Astrocyte (in vitro differentiated cells and primary cell): ENCODE data around the gene FAN1. TPM values are rescaled to one million over a fixed set of nuclear protein-coding genes. Genes with fewer than 3 reads are reported as not detected.
"Not testable (repeated sequence)": the region's sequence is repeated elsewhere in the genome, so short reads cannot be mapped to it uniquely, and the experiment has no call there.

Experiments
- DNase-seq: peaks from one replicate; pipeline ENCODE4 v3.0.0-alpha.2; 2010; ENCODE audit warnings: low read depth
- FAIRE-seq: peaks from 2 replicates; lab custom pipeline; 2011; peaks lifted over from hg19 to GRCh38; lab: Jason Lieb, UNC
- H2AFZ ChIP-seq: 2 replicates; pipeline ENCODE4 v1.6.0; 2012; ENCODE audit warnings: low read depth, low read length, inconsistent platforms
- H3K27ac ChIP-seq: 2 replicates; pipeline ENCODE4 v1.5.1; 2011; ENCODE audit warnings: low read depth, low read length, inconsistent platforms
- H3K27me3 ChIP-seq: 2 replicates; pipeline ENCODE4 v1.6.0; 2011; ENCODE audit warnings: low read length, inconsistent platforms; ENCODE audit not compliant: insufficient read depth
- H3K36me3 ChIP-seq: 2 replicates; pipeline ENCODE4 v1.5.1; 2011; ENCODE audit warnings: low read length, inconsistent platforms; ENCODE audit not compliant: insufficient read depth
- H3K4me1 ChIP-seq: 2 replicates; pipeline ENCODE4 v1.5.1; 2011; ENCODE audit warnings: low read length, inconsistent platforms; ENCODE audit not compliant: insufficient read depth
- H3K4me2 ChIP-seq: 2 replicates; pipeline ENCODE4 v1.6.0; 2012; ENCODE audit warnings: low read length, inconsistent platforms
- H3K4me3 ChIP-seq: 2 replicates; pipeline ENCODE4 v1.5.1; 2011; ENCODE audit warnings: low read depth, mild to moderate bottlenecking, low read length, inconsistent platforms; ENCODE audit not compliant: insufficient read depth
- H3K79me2 ChIP-seq: 2 replicates; pipeline ENCODE4 v1.6.0; 2012; ENCODE audit warnings: mild to moderate bottlenecking, low read length, inconsistent platforms; ENCODE audit not compliant: insufficient read depth
- H3K9ac ChIP-seq: 2 replicates; pipeline ENCODE4 v1.6.0; 2012; ENCODE audit warnings: mild to moderate bottlenecking, low read length, inconsistent platforms
- H3K9me3 ChIP-seq: 2 replicates; pipeline ENCODE4 v1.5.1; 2012; ENCODE audit warnings: low read depth, mild to moderate bottlenecking, low read length, inconsistent platforms; ENCODE audit not compliant: insufficient read depth
- H4K20me1 ChIP-seq: 2 replicates; pipeline ENCODE4 v1.6.0; 2012; ENCODE audit warnings: low read length, inconsistent platforms; ENCODE audit not compliant: insufficient read depth
- H3K27ac Mint-ChIP-seq: one replicate; pipeline ENCODE4 v1.8.0; 2021; ENCODE audit warnings: mild to moderate bottlenecking, mixed read lengths; ENCODE audit not compliant: unreplicated experiment
- H3K27me3 Mint-ChIP-seq: one replicate; pipeline ENCODE4 v1.8.0; 2021; ENCODE audit warnings: low read depth, mixed read lengths; ENCODE audit not compliant: unreplicated experiment
- H3K36me3 Mint-ChIP-seq: one replicate; pipeline ENCODE4 v1.8.0; 2021; ENCODE audit warnings: low read depth, mixed read lengths; ENCODE audit not compliant: unreplicated experiment
- H3K4me1 Mint-ChIP-seq: one replicate; pipeline ENCODE4 v1.8.0; 2021; ENCODE audit warnings: low read depth, mixed read lengths; ENCODE audit not compliant: unreplicated experiment
- H3K4me3 Mint-ChIP-seq: one replicate; pipeline ENCODE4 v1.8.0; 2021; ENCODE audit warnings: mild to moderate bottlenecking, moderate library complexity, mixed read lengths; ENCODE audit not compliant: unreplicated experiment
- H3K9me3 Mint-ChIP-seq: one replicate; pipeline ENCODE4 v1.8.0; 2021; ENCODE audit warnings: mild to moderate bottlenecking, mixed read lengths; ENCODE audit not compliant: unreplicated experiment
- EZH2 ChIP-seq: IDR thresholded peaks from 2 replicates; pipeline ENCODE4 v1.6.1; 2012; ENCODE audit warnings: mild to moderate bottlenecking, low read length, inconsistent platforms; ENCODE audit not compliant: insufficient read depth
- total RNA-seq: library from RNA; stranded (reverse); gene quantifications from 2 replicates; pipeline ENCODE4 v1.2.1, GENCODE V29; 2021
- TF ChIP-seq, protein P1 (sequence below): IDR thresholded peaks from 2 replicates; pipeline ENCODE4 v1.5.1; 2011; ENCODE audit warnings: low read depth, mild to moderate bottlenecking, inconsistent platforms, low read length, moderate library complexity; ENCODE audit not compliant: insufficient read depth

Gene FAN1
- total RNA-seq, 1 donor from 2014 or later, result 13.6 TPM

DNA sequence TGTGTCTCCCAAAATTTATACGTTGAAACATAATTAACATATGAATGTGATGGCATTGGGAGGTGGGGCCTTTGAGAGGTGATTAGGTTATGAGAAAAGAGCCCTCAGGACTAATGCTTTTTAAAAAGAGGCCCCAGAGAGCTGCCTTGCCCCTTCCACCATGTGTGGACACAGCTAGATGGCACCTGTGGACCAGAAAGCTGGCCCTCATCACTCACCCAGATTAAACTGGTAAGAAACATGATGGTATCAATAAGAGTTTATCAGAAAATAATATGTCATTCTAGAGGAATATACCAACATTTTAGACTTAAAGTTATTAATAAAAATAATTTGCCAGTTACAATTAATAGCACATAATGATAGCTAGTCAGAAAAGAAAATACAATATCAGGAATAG, 25.2 kb upstream of the FAN1 start:
- Mint-ChIP-seq H3K4me1 (no peaks in the 10 kb centered on the region), H3K9me3 (no peaks in the 10 kb centered on the region), H3K36me3 (no peaks in the 10 kb centered on the region), H3K27ac (no peak overlapping the region), H3K4me3 (no peak overlapping the region), H3K27me3 (no peaks in the 10 kb centered on the region)
- H3K9ac ChIP-seq, result no peak overlapping the region
- H3K4me3 ChIP-seq, result no peak overlapping the region
- H3K27me3 ChIP-seq, result no peaks in the 10 kb centered on the region
- no peak for TF ChIP-seq EZH2
- TF ChIP-seq, protein P1, sequence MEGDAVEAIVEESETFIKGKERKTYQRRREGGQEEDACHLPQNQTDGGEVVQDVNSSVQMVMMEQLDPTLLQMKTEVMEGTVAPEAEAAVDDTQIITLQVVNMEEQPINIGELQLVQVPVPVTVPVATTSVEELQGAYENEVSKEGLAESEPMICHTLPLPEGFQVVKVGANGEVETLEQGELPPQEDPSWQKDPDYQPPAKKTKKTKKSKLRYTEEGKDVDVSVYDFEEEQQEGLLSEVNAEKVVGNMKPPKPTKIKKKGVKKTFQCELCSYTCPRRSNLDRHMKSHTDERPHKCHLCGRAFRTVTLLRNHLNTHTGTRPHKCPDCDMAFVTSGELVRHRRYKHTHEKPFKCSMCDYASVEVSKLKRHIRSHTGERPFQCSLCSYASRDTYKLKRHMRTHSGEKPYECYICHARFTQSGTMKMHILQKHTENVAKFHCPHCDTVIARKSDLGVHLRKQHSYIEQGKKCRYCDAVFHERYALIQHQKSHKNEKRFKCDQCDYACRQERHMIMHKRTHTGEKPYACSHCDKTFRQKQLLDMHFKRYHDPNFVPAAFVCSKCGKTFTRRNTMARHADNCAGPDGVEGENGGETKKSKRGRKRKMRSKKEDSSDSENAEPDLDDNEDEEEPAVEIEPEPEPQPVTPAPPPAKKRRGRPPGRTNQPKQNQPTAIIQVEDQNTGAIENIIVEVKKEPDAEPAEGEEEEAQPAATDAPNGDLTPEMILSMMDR, result no peak
- H3K36me3 ChIP-seq, result no peaks in the 10 kb centered on the region
- H3K27ac ChIP-seq, result no peak overlapping the region
- no peaks in the 10 kb centered on the region for H4K20me1 ChIP-seq
- DNase-seq, result no peak
- FAIRE-seq, result no peak
- no peak overlapping the region for H3K4me2 ChIP-seq
- no peaks in the 10 kb centered on the region for H3K4me1 ChIP-seq
- H3K9me3 ChIP-seq, result no peaks in the 10 kb centered on the region
- H2AFZ ChIP-seq, result no peak overlapping the region
- H3K79me2 ChIP-seq, result no peaks in the 10 kb centered on the region

DNA sequence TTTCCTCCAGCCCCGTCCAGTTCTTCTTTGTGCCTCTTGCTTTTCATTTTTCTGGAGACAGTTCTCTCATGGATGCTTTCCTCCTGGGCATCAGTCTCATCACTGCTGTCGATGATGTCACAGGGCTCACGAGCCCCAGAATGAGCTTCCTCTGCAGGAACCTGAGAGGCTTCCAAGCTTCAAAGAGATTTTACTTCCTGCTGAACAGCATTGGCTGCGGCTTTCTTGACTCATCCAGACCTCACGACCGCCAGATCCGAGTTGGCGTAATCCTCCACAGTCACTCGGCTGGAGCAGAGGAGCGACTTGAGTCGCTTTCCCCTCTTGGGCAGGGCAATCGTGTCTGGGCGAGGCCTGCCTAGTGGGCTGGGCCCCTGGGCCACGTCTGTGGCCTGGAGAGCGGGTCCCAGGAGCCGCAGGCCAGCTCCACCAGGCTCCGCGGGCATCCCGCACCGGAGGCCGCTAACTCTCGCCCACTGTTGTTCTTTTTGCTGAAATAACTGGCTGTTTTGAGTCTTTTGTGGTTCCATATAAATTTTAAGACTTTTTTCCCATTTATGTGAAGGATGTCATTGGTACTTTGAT, 20.8 kb upstream of the FAN1 start:
- no peaks in the 10 kb centered on the region for H3K36me3 Mint-ChIP-seq
- no peak overlapping the region for H3K27ac ChIP-seq
- no peaks in the 10 kb centered on the region for H3K4me1 Mint-ChIP-seq
- no peak overlapping the region for H3K27ac Mint-ChIP-seq
- no peak overlapping the region for H3K4me2 ChIP-seq
- TF ChIP-seq EZH2, result no peak
- TF ChIP-seq, protein P1, result no peak
- H3K9me3 Mint-ChIP-seq, result no peaks in the 10 kb centered on the region
- DNase-seq (no peak), FAIRE-seq (no peak)
- no peaks in the 10 kb centered on the region for H3K36me3 ChIP-seq
- no peaks in the 10 kb centered on the region for H3K79me2 ChIP-seq
- H3K9me3 ChIP-seq, result no peaks in the 10 kb centered on the region
- H3K27me3 ChIP-seq, result no peaks in the 10 kb centered on the region
- H3K4me1 ChIP-seq, result no peaks in the 10 kb centered on the region
- no peak overlapping the region for H3K9ac ChIP-seq
- H2AFZ ChIP-seq, result no peak overlapping the region
- H4K20me1 ChIP-seq, result no peaks in the 10 kb centered on the region
- H3K27me3 Mint-ChIP-seq, result no peaks in the 10 kb centered on the region
- no peak overlapping the region for H3K4me3 ChIP-seq
- H3K4me3 Mint-ChIP-seq, result no peak overlapping the region

DNA sequence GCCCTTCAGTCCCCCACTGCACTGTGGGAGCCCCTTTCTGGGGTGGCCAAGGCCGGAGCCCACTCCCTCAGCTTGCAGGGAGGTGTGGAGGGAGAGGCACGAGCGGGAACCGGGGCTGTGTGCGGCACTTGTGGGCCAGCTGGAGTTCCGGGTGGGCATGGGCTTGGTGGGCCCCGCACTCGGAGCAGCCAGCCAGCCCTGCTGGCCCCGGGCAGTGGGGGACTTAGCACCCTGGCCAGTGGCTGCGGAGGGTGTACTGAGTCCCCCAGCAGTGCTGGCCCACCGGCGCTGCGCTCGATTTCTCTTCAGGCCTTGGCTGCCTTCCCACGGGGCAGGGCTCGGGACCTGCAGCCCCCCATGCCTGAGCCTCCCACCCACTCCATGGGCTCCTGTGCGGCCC, 20.0 kb upstream of the FAN1 start:
- not testable (repeated sequence) for H3K27me3 Mint-ChIP-seq, H4K20me1 ChIP-seq, H3K27ac ChIP-seq, H3K36me3 Mint-ChIP-seq, H3K9ac ChIP-seq, H3K79me2 ChIP-seq, H3K36me3 ChIP-seq, H3K4me3 ChIP-seq, H2AFZ ChIP-seq, FAIRE-seq, H3K9me3 ChIP-seq, H3K4me1 ChIP-seq, H3K4me2 ChIP-seq, H3K27ac Mint-ChIP-seq, H3K4me3 Mint-ChIP-seq, H3K4me1 Mint-ChIP-seq, DNase-seq, H3K27me3 ChIP-seq, H3K9me3 Mint-ChIP-seq
